Hematopoietic multipotent progenitor cell (in vitro differentiated cells): ENCODE measurements around the gene VPS26C. TPM values are rescaled to one million over a fixed set of nuclear protein-coding genes. Genes with fewer than 3 reads are reported as not detected.

Experiments used
- DNase-seq, 3 donors: peaks; one replicate each; pipeline ENCODE4 v3.0.0-alpha.2; 2011 to 2015; ENCODE audit warnings: low read depth in 2 of 3, low spot score in 2 of 3
- total RNA-seq: library from RNA; depleted of rRNA; stranded (reverse); fragments of >200 nt; gene quantifications from one replicate; pipeline ENCODE4 v1.2.3, GENCODE V29; 2012

Gene VPS26C
- total RNA-seq, 1 donor = 51.7 TPM

- DNase-seq = peak in 1 of 3 donors; percentile 29
Measured at GRCh38 chr21:37207441-37208009, 59.6 kb downstream of the VPS26C start.

- no peak for DNase-seq
Measured at GRCh38 chr21:37206496-37206895, 60.6 kb downstream of the VPS26C start.

- DNase-seq = no peak
Measured at GRCh38 chr21:37204580-37204979, 62.6 kb downstream of the VPS26C start.

- no peak for DNase-seq
Measured at GRCh38 chr21:37202221-37203110, 64.7 kb downstream of the VPS26C start.

- no peak for DNase-seq
Measured at GRCh38 chr21:37200641-37201480, 66.3 kb downstream of the VPS26C start.

GRCh38 chr21:37199057-37199924 is 67.8 kb downstream of the VPS26C start:
- no peak for DNase-seq

- no peak for DNase-seq
Measured at GRCh38 chr21:37197746-37198145, 69.4 kb downstream of the VPS26C start.

- DNase-seq = no peak
Measured at GRCh38 chr21:37196847-37197246, 70.3 kb downstream of the VPS26C start.

- DNase-seq = no peak
Measured at GRCh38 chr21:37195610-37196009, 71.5 kb downstream of the VPS26C start.

GRCh38 chr21:37195059-37195458 is 72.1 kb downstream of the VPS26C start:
- DNase-seq = no peak

- no peak for DNase-seq
Measured at GRCh38 chr21:37193676-37194075, 73.5 kb downstream of the VPS26C start.

- no peak for DNase-seq
Measured at GRCh38 chr21:37193006-37193405, 74.1 kb downstream of the VPS26C start.

- no peak for DNase-seq
Measured at GRCh38 chr21:37192019-37192418, 75.1 kb downstream of the VPS26C start.

GRCh38 chr21:37188825-37189224 is 78.3 kb downstream of the VPS26C start:
- no peak for DNase-seq

GRCh38 chr21:37186983-37187382 is 80.2 kb downstream of the VPS26C start:
- no peak for DNase-seq

- no peak for DNase-seq
Measured at GRCh38 chr21:37184784-37185593, 82.1 kb downstream of the VPS26C start.

GRCh38 chr21:37183749-37184148 is 83.4 kb downstream of the VPS26C start:
- no peak for DNase-seq

GRCh38 chr21:37182222-37182621 is 84.9 kb downstream of the VPS26C start:
- DNase-seq = no peak

- DNase-seq = no peak
Measured at GRCh38 chr21:37181059-37181458, 86.1 kb downstream of the VPS26C start.

GRCh38 chr21:37176716-37177115 is 90.4 kb downstream of the VPS26C start:
- DNase-seq = no peak
